HG03521 (cell line): ENCODE data around the gene ENDOG.
A peak's percentile ranks its signal among the peaks of the same experiment; 100 is the strongest.
"Not testable (repeated sequence)": the region's sequence is repeated elsewhere in the genome, so short reads cannot be mapped to it uniquely, and the experiment has no call there.

Source experiments
- ATAC-seq: cut with Tn5 transposase; IDR thresholded peaks from one replicate; pipeline ENCODE4 v1.9.1; 2021; ENCODE audit warnings: mild to moderate bottlenecking, moderate library complexity; ENCODE audit not compliant: unreplicated experiment

The ENDOG gene

DNA sequence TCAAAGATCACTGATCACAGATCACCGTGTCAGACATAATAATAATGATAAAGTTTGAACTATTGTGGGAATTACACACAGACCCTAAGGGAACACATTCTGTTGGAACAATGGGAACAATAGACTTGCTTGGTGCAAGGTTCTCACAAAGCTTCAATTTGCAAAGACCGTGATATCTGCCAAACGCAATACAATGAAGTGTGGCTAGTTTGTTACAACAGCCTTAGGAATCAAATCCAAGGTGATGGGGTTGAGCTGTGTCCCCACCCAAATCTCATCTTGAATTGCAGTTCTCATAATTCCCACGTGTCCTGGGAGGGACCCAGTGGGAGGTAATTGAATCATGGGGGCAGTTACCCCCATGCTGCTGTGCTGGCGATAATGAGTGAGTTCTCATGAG lies 42.6 kb downstream of the ENDOG start:
- no peak for ATAC-seq

DNA sequence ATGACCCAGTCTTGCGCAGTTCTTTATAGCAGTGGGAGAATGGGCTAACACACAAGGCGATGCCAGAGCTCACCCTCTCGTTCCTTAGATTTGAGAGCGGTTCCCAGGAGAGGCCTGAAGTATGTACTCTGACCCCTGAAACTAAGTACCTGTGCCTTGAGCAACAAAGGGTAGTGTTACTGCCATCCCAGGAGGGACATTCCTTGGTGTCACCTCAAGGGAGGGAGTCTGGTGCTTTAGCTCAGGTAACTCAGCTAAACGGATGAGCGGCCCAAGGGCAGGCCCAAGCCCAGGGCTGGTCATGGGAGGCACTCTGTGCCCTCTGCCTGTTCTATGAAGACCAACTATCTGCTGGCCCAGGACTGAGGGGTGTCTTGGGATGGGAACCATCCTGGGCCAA lies 43.2 kb downstream of the ENDOG start:
- ATAC-seq: no peak

DNA sequence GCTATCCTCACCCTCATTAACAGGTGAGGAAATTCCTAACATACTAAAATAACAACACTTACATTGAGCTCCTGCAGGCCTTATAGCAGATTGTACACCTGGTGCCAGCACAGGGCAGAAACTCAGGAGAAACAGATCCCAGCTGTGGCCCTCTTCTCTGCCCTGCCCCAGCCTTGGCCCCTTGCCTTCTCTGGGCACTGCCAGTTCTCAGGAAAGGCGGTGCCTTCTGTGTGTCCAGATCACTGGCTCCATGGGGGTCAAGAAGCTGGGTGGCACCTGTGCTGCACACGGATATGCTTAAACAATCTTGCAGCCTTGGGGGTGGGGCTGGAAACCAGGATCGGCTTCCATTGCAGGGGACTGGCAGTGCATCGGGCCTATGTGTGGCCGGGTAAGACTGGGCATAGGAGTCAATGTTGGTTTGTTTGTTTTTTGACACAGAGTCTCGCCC lies 44.1 kb downstream of the ENDOG start:
- no peak for ATAC-seq

DNA sequence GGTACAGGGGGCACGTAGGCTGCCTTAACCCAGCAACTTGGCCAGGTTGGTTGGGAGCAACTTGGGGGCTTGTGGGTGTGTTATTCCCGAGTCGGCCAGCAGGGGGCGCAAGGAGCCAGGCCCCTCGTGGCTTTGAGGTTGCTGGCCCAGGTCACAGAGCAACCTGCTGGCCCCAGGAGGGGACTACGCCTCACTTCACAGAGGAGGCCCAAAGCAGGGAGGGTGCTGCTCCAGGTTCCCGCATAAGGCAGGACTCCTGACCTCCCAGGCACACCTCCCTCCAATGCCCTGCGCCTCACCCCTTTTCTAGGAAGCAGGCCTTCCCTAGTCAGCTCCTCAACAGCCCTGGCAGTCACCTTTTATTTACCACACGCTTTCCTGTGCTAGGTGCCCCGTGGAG lies 45.3 kb downstream of the ENDOG start:
- ATAC-seq: peak; percentile 53

- ATAC-seq: no peak
Observed at GRCh38 chr9:128870128-128870940, 52.0 kb downstream of the ENDOG start.

DNA sequence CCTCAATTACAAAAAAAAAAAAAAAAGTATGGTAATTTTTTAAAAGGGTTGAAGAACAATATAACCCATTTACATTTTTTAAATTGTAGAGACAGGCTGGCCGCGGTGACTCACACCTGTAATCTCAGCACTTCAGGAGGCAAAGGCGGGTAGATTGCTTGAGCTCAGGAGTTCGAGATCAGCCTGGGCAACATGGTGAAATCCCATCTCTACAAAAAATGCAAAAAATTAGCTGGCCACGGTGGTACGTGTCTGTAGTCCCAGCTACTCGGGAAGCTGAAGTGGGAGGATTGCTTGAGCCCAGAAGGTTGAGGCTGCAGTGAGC lies 52.6 kb downstream of the ENDOG start:
- ATAC-seq: not testable (repeated sequence)
